ENCODE results near the gene GKAP1. TPM values are rescaled to one million over a fixed set of nuclear protein-coding genes. Genes with fewer than 3 reads are reported as not detected.

GKAP1 gene
- total RNA-seq, 1 donor from 2014 or later: not detected

- intact Hi-C loops (cut with DNase I): no loop called here
- DNase-seq (ENCODE audit: low spot score in 2 of 2): no peak
- Histone ChIP-seq H3K4me3 (no peak overlapping the region), H3K36me3 (peaks cover 13 to 22% of the 10 kb centered on the region in 2 donors), H3K4me1 (no peaks in the 10 kb centered on the region), H3K27me3 (no peaks in the 10 kb centered on the region), H3K9me3 (no peaks in the 10 kb centered on the region), H3K27ac (no peak overlapping the region)
- no peak for TF ChIP-seq CTCF (IDR thresholded peaks at IDR 0.05)
Observed at GRCh38 chr9:83800236-83801033, 17.1 kb downstream of the GKAP1 start.

DNA sequence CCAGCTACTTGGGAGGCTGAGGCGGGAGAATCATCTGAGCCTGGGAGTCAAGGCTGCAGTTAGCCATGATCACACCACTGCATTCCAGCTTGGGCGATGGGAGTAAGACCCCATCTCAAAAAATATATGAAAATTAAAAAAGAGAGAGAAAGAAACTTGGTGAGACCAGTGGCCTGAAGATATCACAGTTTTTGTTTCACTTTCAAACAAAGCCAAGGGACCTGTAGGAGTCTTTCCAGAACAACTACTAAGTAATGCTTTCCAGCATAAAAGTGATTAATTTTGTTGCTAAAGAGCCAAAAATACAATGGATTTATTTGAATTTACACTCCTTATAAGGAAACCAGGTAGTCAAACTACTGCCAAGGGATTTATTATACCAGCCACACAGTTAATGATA, 23.5 kb downstream of the GKAP1 start:
- peaks cover 13 to 30% of the 10 kb centered on the region in 2 donors for H3K36me3 ChIP-seq
- TF ChIP-seq CTCF (IDR thresholded peaks at IDR 0.05): no peak
- DNase-seq (ENCODE audit: low spot score in 2 of 2): no peak
- H3K4me1 ChIP-seq: no peaks in the 10 kb centered on the region
- H3K4me3 ChIP-seq: no peak overlapping the region
- no peaks in the 10 kb centered on the region for H3K27me3 ChIP-seq
- no peaks in the 10 kb centered on the region for H3K9me3 ChIP-seq
- intact Hi-C loops (cut with DNase I): no loop called here
- no peak overlapping the region for H3K27ac ChIP-seq

- no peak for TF ChIP-seq CTCF (IDR thresholded peaks at IDR 0.05)
- Histone ChIP-seq H3K27ac (no peak overlapping the region), H3K4me1 (no peaks in the 10 kb centered on the region), H3K27me3 (no peaks in the 10 kb centered on the region), H3K36me3 (peaks cover 3 to 21% of the 10 kb centered on the region in 2 donors), H3K9me3 (no peaks in the 10 kb centered on the region), H3K4me3 (no peak overlapping the region)
- intact Hi-C loops (cut with DNase I): no loop called here
- no peak for DNase-seq (ENCODE audit: low spot score in 2 of 2)
Observed at GRCh38 chr9:83792746-83793145, 24.8 kb downstream of the GKAP1 start.

DNA sequence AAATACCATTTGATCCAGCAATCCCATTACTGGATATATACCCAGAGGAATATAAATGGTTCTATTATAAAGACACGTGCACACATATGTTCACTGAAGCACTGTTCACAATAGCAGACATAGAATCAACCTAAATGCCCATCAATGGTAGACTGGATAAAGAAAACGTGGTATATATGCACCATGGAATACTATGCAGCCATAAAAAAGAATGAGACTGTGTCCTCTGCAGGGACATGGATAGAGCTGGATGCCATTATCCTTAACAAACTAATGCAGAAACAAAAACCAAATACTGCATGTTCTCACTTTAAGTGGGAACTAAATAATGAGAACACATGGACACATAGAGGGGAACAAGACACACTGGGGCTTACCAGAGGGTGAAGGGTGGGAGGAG, 39.4 kb downstream of the GKAP1 start:
- H3K9me3 ChIP-seq: no peaks in the 10 kb centered on the region
- no peaks in the 10 kb centered on the region for H3K27me3 ChIP-seq
- no peak for DNase-seq (ENCODE audit: low spot score in 2 of 2)
- H3K36me3 ChIP-seq: peaks cover 4 to 10% of the 10 kb centered on the region in 2 donors
- no peak overlapping the region for H3K27ac ChIP-seq
- TF ChIP-seq CTCF (IDR thresholded peaks at IDR 0.05): no peak
- no peaks in the 10 kb centered on the region for H3K4me1 ChIP-seq
- intact Hi-C loops (cut with DNase I): no loop called here
- H3K4me3 ChIP-seq: no peak overlapping the region

DNA sequence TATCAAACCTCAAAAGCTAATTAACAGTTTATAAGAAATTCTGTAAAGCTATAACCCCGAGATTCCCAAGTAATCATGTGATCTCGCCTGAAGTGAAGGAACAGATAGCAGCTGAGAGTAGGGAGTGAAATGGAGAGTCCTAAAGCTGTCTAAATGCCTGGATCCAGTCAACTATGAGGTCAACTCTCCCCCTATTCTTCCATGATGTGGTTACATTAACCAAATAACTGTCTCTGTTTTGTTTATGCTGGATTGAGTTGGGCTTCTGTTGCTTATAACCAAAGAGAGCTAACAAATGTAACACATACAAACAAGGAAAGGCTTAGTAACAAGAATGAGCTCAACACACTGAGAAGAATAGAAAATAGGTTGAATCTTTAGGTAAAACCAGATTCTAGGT, 41.6 kb downstream of the GKAP1 start:
- Histone ChIP-seq H3K4me3 (no peak overlapping the region), H3K9me3 (no peaks in the 10 kb centered on the region), H3K36me3 (peaks cover 0 to 4% of the 10 kb centered on the region in 2 donors), H3K4me1 (no peaks in the 10 kb centered on the region), H3K27ac (no peak overlapping the region), H3K27me3 (no peaks in the 10 kb centered on the region)
- no peak for TF ChIP-seq CTCF (IDR thresholded peaks at IDR 0.05)
- intact Hi-C loops (cut with DNase I): no loop called here
- DNase-seq (ENCODE audit: low spot score in 2 of 2): no peak
